HFFc6 (cell line): ENCODE data around the gene HGFAC. TPM values are rescaled to one million over a fixed set of nuclear protein-coding genes. Genes with fewer than 3 reads are reported as not detected.

Experiments
- DNase-seq: peaks from one replicate; pipeline ENCODE4 v3.0.0-alpha.2; 2018
- H3K27ac Mint-ChIP-seq: 2 replicates; pipeline ENCODE4 v1.8.0; 2020; ENCODE audit warnings: mild to moderate bottlenecking, mixed read lengths
- H3K27me3 Mint-ChIP-seq: 2 replicates; pipeline ENCODE4 v1.8.0; 2021; ENCODE audit warnings: mild to moderate bottlenecking, moderate library complexity, mixed read lengths; ENCODE audit not compliant: insufficient read depth
- H3K36me3 Mint-ChIP-seq: 2 replicates; pipeline ENCODE4 v1.8.0; 2021; ENCODE audit warnings: low read depth, mixed read lengths
- H3K4me1 Mint-ChIP-seq: 2 replicates; pipeline ENCODE4 v1.8.0; 2020; ENCODE audit warnings: low read depth, mixed read lengths
- H3K4me3 Mint-ChIP-seq: 2 replicates; pipeline ENCODE4 v1.8.0; 2020; ENCODE audit warnings: mild to moderate bottlenecking, moderate library complexity, mixed read lengths
- H3K9me3 Mint-ChIP-seq: 2 replicates; pipeline ENCODE4 v1.8.0; 2020; ENCODE audit warnings: mild to moderate bottlenecking, mixed read lengths
- CTCF ChIP-seq: fragments of 200-600 bp; sonication (generic); IDR thresholded peaks from 2 replicates; pipeline ENCODE4 v1.5.0; 2021; ENCODE audit warnings: antibody characterized with exemption, mild to moderate bottlenecking
- total RNA-seq, 6 experiments: library from RNA; stranded (reverse); fragmentation: NEBNext Ultra II Directional; extraction: Animal tissue kit (Norgen Biotek cat#: 25700); gene quantifications; 2 replicates in 1 of 6; 3 replicates in 5 of 6; pipeline ENCODE4 v1.2.3, GENCODE V29; 2021

HGFAC gene
- total RNA-seq, 6 experiments from 2014 or later, result 0.07 TPM; not detected in 5

GRCh38 chr4:3412257-3413020, 29.3 kb upstream of the HGFAC start:
- Mint-ChIP-seq H3K4me3 (no peak overlapping the region), H3K9me3 (no peaks in the 10 kb centered on the region), H3K4me1 (no peaks in the 10 kb centered on the region), H3K27ac (no peak overlapping the region), H3K36me3 (peaks cover 6% of the 10 kb centered on the region), H3K27me3 (no peaks in the 10 kb centered on the region; the same call in 1 of the 2 replicates)
- no peak for TF ChIP-seq CTCF
- no peak for DNase-seq

- H3K9me3 Mint-ChIP-seq, result no peaks in the 10 kb centered on the region
- H3K4me3 Mint-ChIP-seq, result no peak overlapping the region
- H3K27ac Mint-ChIP-seq, result no peak overlapping the region
- DNase-seq, result no peak
- no peaks in the 10 kb centered on the region; the same call in 1 of the 2 replicates for H3K27me3 Mint-ChIP-seq
- peaks cover 6% of the 10 kb centered on the region for H3K36me3 Mint-ChIP-seq
- H3K4me1 Mint-ChIP-seq, result no peaks in the 10 kb centered on the region
- TF ChIP-seq CTCF, result no peak
Observed at GRCh38 chr4:3413217-3413671, 28.5 kb upstream of the HGFAC start.

GRCh38 chr4:3413675-3414420, 27.9 kb upstream of the HGFAC start:
- H3K27ac Mint-ChIP-seq, result no peak overlapping the region
- peaks cover 6% of the 10 kb centered on the region for H3K36me3 Mint-ChIP-seq
- H3K9me3 Mint-ChIP-seq, result no peaks in the 10 kb centered on the region
- no peak for DNase-seq
- no peak for TF ChIP-seq CTCF
- no peaks in the 10 kb centered on the region; the same call in 1 of the 2 replicates for H3K27me3 Mint-ChIP-seq
- no peak overlapping the region for H3K4me3 Mint-ChIP-seq
- no peaks in the 10 kb centered on the region for H3K4me1 Mint-ChIP-seq

- TF ChIP-seq CTCF, result no peak
- Mint-ChIP-seq H3K9me3 (no peaks in the 10 kb centered on the region), H3K27ac (no peak overlapping the region), H3K4me1 (no peaks in the 10 kb centered on the region), H3K4me3 (no peak overlapping the region), H3K27me3 (no peaks in the 10 kb centered on the region; the same call in 1 of the 2 replicates), H3K36me3 (peaks cover 6% of the 10 kb centered on the region)
- DNase-seq, result no peak
Observed at GRCh38 chr4:3414421-3415279, 27.1 kb upstream of the HGFAC start.

- Mint-ChIP-seq H3K4me3 (no peak overlapping the region), H3K4me1 (no peaks in the 10 kb centered on the region), H3K36me3 (peaks cover 6% of the 10 kb centered on the region), H3K27ac (no peak overlapping the region), H3K9me3 (no peaks in the 10 kb centered on the region), H3K27me3 (no peaks in the 10 kb centered on the region; the same call in 1 of the 2 replicates)
- TF ChIP-seq CTCF, result no peak
- no peak for DNase-seq
Observed at GRCh38 chr4:3415471-3416141, 26.2 kb upstream of the HGFAC start.
